Measurements from ENCODE around the gene ARHGAP26.
"Not testable (repeated sequence)": the region's sequence is repeated elsewhere in the genome, so short reads cannot be mapped to it uniquely, and the experiment has no call there.

ARHGAP26 gene

GRCh38 chr5:143199843-143200242 lies 429.7 kb downstream of the ARHGAP26 start:
- no peak for DNase-seq

DNA sequence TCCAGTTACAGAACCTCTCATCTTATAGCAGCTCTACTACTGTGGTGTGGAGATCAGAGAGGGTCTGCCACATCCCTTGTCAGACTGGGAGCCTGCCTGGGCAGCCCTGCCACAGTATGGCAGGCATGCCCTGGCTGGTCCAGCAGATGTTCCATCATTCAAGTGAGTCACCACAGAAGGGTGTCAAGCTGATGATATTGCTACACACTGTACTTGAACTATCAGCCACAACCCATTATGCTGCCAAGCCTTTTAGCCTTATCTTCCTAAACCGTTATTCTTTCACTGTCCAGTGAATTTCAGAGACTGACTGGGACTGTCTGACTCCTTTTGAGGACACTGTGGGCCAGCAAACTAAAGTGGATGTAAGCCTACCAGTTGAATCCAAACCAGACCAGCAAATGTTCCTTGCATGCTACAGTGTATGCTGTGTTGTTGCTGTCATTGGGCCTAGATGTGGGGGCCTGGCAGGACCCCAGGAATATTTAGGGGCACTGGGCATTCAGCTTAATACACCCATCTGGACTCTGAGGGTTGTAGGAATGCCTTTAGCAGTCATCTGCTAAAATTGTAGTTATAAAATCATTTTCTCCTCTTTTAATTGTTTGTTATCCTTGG lies 430.7 kb downstream of the ARHGAP26 start:
- peak; percentile 93 for DNase-seq

DNA sequence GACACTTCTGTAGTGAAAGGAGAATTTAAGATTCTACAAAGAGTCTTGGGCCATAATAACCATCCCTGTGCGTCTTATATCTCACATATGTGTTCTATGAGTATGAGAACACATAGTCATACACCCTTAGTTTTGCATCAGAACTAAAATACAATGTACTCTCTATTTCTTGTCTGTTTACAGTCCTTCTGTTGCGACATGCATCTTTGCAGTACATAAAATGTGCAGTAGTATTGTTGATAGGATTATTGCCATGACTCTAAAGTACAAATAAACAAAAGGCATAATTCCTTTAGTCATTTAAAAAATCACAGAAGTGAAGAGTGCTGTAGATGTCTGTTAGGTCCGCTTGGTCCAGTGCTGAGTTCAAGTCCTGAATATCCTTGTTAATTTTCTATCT lies 431.4 kb downstream of the ARHGAP26 start:
- no peak for DNase-seq

- DNase-seq = not testable (repeated sequence)
These were observed 433.3 kb downstream of the ARHGAP26 start for GRCh38 chr5:143203301-143203956.

- DNase-seq = no peak
These were observed 434.5 kb downstream of the ARHGAP26 start for GRCh38 chr5:143204474-143205246.

DNA sequence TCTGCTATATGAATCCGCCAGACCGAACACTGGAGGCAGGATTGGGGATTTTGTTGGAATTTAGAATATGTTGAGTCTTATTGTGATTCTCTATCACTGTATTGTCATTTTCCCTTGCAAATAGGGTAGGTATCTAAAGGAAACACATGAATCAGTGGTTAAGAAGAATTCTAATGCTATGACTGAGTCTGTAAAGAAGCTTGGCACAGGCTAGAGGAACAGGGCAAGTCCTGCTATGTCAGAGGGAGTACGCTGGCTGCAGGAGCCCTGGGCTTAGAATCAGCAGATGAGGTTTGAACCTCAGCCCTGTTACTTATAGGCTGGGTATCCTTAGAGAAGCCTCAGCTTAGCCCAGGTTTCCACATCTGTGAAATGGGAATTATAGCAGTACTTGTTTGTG lies 435.2 kb downstream of the ARHGAP26 start:
- no peak for DNase-seq

DNA sequence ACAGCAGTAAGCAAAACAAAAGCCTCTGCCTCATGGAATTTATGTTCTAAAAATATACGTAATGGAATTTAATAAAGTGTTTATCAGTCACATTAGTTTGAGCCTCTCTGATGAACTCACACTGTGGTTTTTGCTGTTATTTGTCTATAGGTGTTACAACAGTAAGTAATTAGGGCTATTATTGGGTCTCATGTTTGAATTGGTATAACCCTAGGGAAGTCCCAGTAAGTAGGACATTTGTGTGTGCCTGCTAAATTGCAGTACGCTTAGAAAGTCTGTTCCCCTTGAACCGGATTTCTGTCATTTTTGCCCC lies 435.7 kb downstream of the ARHGAP26 start:
- DNase-seq = no peak

- DNase-seq = no peak
These were observed 436.2 kb downstream of the ARHGAP26 start for GRCh38 chr5:143206196-143207053.

DNA sequence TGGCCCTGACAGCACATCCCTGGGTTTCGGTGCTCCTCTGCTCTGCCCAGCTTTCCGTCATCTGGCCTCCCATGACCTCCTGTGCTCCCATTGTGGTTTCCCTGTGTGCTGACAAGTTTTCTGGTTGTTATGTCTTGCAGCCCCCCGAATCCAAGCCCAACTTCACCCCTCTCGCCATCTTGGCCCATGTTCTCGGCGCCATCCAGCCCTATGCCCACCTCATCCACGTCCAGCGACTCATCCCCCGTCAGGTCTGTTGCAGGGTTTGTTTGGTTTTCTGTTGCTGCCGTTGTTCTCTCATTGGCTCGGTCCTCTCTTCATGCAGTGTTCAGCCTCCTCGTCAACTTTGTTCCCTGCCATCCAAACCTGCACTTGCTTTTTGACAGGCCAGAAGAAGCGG lies 436.9 kb downstream of the ARHGAP26 start:
- DNase-seq = no peak

- no peak for DNase-seq
These were observed 437.6 kb downstream of the ARHGAP26 start for GRCh38 chr5:143207563-143208364.

DNA sequence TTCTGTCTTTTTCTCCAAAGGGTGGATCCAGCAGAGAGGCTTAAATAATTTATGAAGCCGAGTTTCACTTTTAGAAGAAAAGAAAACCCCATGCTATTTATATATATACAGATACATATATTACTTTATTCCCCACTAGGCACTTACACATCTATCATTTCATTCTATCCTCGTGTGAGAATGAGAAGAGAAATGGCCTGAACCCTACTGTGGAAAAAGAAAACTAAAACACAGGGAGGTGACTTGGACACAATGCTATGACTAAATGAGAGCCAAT lies 438.1 kb downstream of the ARHGAP26 start:
- DNase-seq = no peak

DNA sequence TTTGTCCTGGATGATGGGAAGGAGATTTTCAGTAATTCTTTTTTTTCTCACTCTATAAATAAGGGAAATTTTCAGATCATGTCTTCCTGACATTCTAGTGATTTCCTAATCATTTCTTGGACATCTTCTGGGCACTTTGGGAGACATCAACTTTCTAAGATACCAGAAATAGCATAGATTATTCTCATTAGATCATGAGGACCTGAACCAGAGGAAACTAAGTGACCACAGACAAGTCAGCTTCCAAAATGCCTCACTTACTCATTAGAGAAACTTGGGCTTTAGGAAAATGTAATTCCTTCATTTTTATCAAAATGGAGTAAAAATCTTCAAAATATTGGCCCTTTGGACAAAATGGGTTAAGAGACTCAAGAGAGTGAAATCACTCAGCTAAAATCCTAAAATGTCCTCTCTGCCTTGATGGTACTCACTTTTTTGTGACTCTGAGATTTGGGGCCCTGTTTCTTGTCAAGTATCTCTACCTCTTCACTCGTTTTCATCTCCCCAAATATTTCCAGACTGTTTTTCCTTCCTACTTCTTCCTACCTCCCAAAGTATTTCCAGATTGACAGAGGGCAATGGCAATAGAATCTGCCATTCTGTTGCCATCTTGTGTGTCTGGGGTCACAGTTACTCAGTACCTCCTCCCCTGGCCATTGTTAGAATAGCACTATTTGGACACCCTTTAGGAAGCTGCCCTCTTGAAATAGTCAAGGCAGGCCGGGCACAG lies 438.8 kb downstream of the ARHGAP26 start:
- DNase-seq = no peak

DNA sequence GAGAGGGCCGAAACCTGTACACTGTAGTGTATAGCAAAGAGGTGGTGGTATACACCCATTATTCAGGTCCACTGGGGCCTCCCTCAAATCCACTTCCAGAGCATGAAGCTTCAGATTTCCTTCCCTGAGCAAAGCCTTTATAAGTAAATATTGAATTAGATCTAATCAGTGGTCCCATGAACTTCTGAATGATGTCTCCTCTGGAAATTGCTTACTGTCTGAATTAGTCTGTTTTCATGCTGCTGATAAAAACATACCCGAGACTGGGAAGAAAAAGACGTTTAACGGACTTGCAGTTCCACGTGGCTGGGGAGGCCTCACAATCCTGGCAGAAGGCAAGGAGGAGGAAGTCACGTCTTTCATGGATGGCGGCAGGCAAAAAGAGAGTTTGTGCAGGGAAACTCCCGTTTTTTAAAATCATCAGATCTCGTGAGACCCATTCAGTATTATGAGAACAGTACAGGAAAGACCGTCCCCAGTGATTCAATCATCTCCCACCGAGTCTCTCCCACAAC lies 439.8 kb downstream of the ARHGAP26 start:
- DNase-seq = no peak

- no peak for DNase-seq
These were observed 440.4 kb downstream of the ARHGAP26 start for GRCh38 chr5:143210576-143210975.

DNA sequence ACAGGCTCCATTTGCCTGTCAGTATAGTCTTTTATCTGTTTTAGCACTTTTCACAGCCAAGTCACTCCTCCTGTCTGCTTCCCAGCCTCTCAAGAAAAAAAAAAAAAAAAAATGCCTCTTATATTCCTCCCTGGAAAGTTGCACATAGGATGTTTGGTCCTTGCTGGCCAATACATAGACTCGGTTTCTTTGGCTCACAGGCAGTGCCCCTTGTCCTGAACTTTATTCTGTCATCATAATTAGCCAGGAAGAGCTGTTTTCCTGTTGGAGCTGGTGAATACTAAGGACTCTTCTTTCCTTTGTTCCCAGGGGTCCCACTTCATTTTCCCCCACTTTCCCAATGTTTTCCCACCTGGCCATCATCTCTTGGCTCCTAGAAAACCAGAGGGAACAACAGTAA lies 442.1 kb downstream of the ARHGAP26 start:
- DNase-seq = no peak

GRCh38 chr5:143213231-143213850 lies 443.2 kb downstream of the ARHGAP26 start:
- DNase-seq = no peak

DNA sequence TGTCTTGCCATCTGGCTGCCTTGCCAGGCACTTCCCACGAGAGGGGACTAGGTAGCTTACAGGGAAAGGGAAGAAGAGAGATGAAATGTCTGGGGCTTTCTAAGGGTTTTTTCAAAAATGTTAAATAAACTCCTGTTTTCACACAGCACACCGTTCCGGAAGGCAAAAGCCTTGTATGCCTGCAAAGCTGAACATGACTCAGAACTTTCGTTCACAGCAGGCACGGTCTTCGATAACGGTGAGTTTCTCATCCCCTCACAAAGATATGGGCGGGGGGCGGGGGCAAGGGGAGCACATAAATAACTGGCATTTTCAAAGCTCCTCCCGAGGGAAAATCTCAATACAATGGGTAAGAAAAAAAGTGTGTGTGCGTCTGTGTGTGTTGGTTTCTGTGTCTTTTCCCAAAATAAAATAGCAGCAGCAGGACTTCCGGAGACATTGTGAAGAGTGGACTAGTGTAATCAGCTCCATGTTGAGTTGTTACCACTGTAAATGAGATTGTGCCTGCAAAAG lies 443.7 kb downstream of the ARHGAP26 start:
- no peak for DNase-seq

- DNase-seq = no peak
These were observed 444.3 kb downstream of the ARHGAP26 start for GRCh38 chr5:143214458-143214857.

GRCh38 chr5:143214890-143215289 lies 444.7 kb downstream of the ARHGAP26 start:
- DNase-seq = no peak

- no peak for DNase-seq
These were observed 445.5 kb downstream of the ARHGAP26 start for GRCh38 chr5:143215690-143216089.

GRCh38 chr5:143216211-143216610 lies 446.0 kb downstream of the ARHGAP26 start:
- DNase-seq = no peak
